Sigmoid colon (tissue), 7 donors: ENCODE results near the gene CEP57L1. TPM values are rescaled to one million over a fixed set of nuclear protein-coding genes. Genes with fewer than 3 reads are reported as not detected.

ENCODE experiments used
- DNase-seq: peaks from one replicate; pipeline ENCODE4 v3.0.0-alpha.2; 2019
- H3K27ac ChIP-seq, 4 donors: fragments of 200-600 bp; sonication (generic); one replicate each; pipeline ENCODE4 v1.5.1; 2016 to 2019; ENCODE audit warnings: mild to moderate bottlenecking in 1 of 4
- H3K27me3 ChIP-seq, 3 donors: fragments of 200-600 bp; sonication (generic); one replicate each; pipeline ENCODE4 v1.5.1; 2019; ENCODE audit warnings: mild to moderate bottlenecking in 1 of 3
- H3K36me3 ChIP-seq, 4 donors: fragments of 200-600 bp; sonication (generic); one replicate each; pipeline ENCODE4 v1.5.1; 2016 to 2019
- H3K4me1 ChIP-seq, 4 donors: fragments of 200-600 bp; sonication (generic); one replicate each; pipeline ENCODE4 v1.5.1; 2017 to 2019
- H3K4me3 ChIP-seq, 4 donors: fragments of 200-600 bp; sonication (generic); one replicate each; pipeline ENCODE4 v1.5.1; 2017 to 2019; ENCODE audit warnings: mild to moderate bottlenecking in 2 of 4, moderate library complexity in 1 of 4
- H3K9me3 ChIP-seq, 4 donors: fragments of 200-600 bp in 3 of 4; sonication (generic) in 3 of 4; one replicate each; pipeline versions ENCODE4 v1.5.1 to v1.6.1; 2013 to 2019
- EP300 ChIP-seq, 4 donors: sonication (generic); formaldehyde crosslinking; IDR thresholded peaks; one replicate each; pipeline ENCODE4 v1.6.1; 2017; ENCODE audit warnings: antibody characterized with exemption in 4 of 4
- POLR2A ChIP-seq, 2 donors: fragments of 450-650 bp; IDR thresholded peaks; one replicate each; pipeline ENCODE4 v1.6.1; 2016; ENCODE audit warnings: antibody characterized with exemption in 2 of 2, mild to moderate bottlenecking in 2 of 2, moderate library complexity in 2 of 2
- POLR2AphosphoS5 ChIP-seq, 4 donors: sonication (generic); formaldehyde crosslinking; IDR thresholded peaks; one replicate each; pipeline ENCODE4 v1.6.1; 2017; ENCODE audit warnings: antibody characterized with exemption in 4 of 4
- WGBS, 2 donors: extraction: QIAGEN DNeasy Blood & Tissue Kit; methylation state at CpG; one replicate each; pipeline ENCODE4 v1.1.7; 2013; 5-methylcytosine and 5-hydroxymethylcytosine counted together
- intact Hi-C: fragments of 100-400 bp; cut with DNase I; formaldehyde crosslinking; loops from one replicate; pipeline ENCODE4 v1.15.1; 2023
- polyA plus RNA-seq, 3 donors: library from polyadenylated mRNA; stranded (reverse); fragments of 200-250 nt; gene quantifications; one replicate each; pipeline ENCODE4 v1.2.3, GENCODE V29; 2013
- small RNA-seq, 3 donors: library from RNA; depleted of rRNA; stranded (forward); fragments of <200 nt; gene quantifications; one replicate each; pipeline ENCODE3, GENCODE V24; 2016
- total RNA-seq, 4 donors: library from RNA; depleted of rRNA; stranded (reverse); fragments of >200 nt; gene quantifications; one replicate each; pipeline ENCODE4 v1.1.0, GENCODE V29; 2016
- TF ChIP-seq, protein P1 (sequence below), 4 experiments: fragments of 450-650 bp in 3 of 4; fragments of 200-600 bp in 1 of 4; IDR thresholded peaks; one replicate each; pipeline ENCODE4 v1.5.1; 2016 to 2019; ENCODE audit warnings: antibody characterized with exemption in 4 of 4, mild to moderate bottlenecking in 3 of 4, moderate library complexity in 2 of 4
- donor health status: healthy with polysubstance abuse.
- donor health status: Bipolar disorder and iron deficiency.
- donor health status: healthy.

CEP57L1 gene
- total and polyA plus RNA-seq, 7 donors, result 5.4 to 21.0 (median 12.6) TPM

DNA sequence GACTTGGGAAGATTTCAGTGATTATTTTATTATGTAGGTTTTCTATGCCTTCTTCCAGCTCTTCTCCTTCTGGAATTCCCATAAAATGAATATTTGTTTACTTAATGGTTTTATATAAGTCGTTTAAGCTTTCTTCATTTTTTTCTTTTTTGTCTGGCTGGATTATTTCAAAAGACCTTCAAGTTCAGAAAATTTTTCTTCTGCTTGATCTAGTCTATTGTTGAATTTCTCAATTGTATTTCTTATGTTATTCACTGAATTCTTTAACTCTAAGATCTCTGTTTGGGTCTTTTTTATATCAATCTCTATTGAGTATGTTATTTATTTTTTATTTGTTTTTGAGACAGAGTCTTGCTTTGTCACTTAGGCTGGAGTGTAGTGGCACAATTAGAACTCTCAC, 117.4 kb downstream of the CEP57L1 start:
- H3K36me3 ChIP-seq, result no peaks in the 10 kb centered on the region
- no peak for DNase-seq
- peaks cover 0 to 2% (median 0%) of the 10 kb centered on the region in 4 donors for H3K9me3 ChIP-seq
- 9 to 43% methylated on average over 1 of the region's 1 CpG for WGBS, 2 donors
- H3K27me3 ChIP-seq, result no peaks in the 10 kb centered on the region
- H3K27ac ChIP-seq, result no peak overlapping the region
- H3K4me1 ChIP-seq, result no peaks in the 10 kb centered on the region
- intact Hi-C loops, result no loop called here
- no peak overlapping the region for H3K4me3 ChIP-seq
- TF ChIP-seq POLR2A (IDR thresholded peaks at IDR 0.05) (no peak), EP300 (IDR thresholded peaks at IDR 0.05) (no peak), POLR2AphosphoS5 (IDR thresholded peaks at IDR 0.05) (no peak)
- TF ChIP-seq, protein P1, sequence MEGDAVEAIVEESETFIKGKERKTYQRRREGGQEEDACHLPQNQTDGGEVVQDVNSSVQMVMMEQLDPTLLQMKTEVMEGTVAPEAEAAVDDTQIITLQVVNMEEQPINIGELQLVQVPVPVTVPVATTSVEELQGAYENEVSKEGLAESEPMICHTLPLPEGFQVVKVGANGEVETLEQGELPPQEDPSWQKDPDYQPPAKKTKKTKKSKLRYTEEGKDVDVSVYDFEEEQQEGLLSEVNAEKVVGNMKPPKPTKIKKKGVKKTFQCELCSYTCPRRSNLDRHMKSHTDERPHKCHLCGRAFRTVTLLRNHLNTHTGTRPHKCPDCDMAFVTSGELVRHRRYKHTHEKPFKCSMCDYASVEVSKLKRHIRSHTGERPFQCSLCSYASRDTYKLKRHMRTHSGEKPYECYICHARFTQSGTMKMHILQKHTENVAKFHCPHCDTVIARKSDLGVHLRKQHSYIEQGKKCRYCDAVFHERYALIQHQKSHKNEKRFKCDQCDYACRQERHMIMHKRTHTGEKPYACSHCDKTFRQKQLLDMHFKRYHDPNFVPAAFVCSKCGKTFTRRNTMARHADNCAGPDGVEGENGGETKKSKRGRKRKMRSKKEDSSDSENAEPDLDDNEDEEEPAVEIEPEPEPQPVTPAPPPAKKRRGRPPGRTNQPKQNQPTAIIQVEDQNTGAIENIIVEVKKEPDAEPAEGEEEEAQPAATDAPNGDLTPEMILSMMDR (IDR thresholded peaks at IDR 0.05), result no peak

Small RNAs within 50 kb of the gene (small RNA-seq; reads per million reads assigned to genes)
- 0 reads per million in 3 donors for gene RNU6-653P

Other genes with a start within 250 kb of the CEP57L1 start
- 1 to 10 TPM; 2.5 to 8.6 (median 3.4) TPM for gene ARMC2, start 247.1 kb upstream of the CEP57L1 start, total RNA-seq
- 1 to 10 TPM in 2 of 3 donors, under 1 TPM in 1; under 0.01 to 2.5 (median 1.4) TPM for gene ARMC2, start 247.1 kb upstream of the CEP57L1 start, polyA plus RNA-seq
- gene SESN1, start 661 bp upstream of the CEP57L1 start, total RNA-seq, result 100 to 1,000 TPM in 2 of 4 donors, 10 to 100 TPM in 2; 63.0 to 144 (median 84.2) TPM
- gene SESN1, start 661 bp upstream of the CEP57L1 start, polyA plus RNA-seq, result 10 to 100 TPM; 18.3 to 24.3 (median 19.2) TPM